Stomach (tissue), 4 donors: ENCODE measurements around the gene HIVEP1.

ENCODE experiments used
- EP300 ChIP-seq: sonication (generic); formaldehyde crosslinking; IDR thresholded peaks from one replicate; pipeline ENCODE4 v1.6.1; 2017; ENCODE audit warnings: antibody characterized with exemption
- POLR2A ChIP-seq, 4 donors: fragments of 450-650 bp; IDR thresholded peaks; one replicate each; pipeline ENCODE4 v1.6.1; 2016; ENCODE audit warnings: antibody characterized with exemption in 4 of 4, control low read depth in 2 of 4, mild to moderate bottlenecking in 1 of 4, moderate library complexity in 1 of 4
- POLR2AphosphoS5 ChIP-seq, 3 donors: sonication (generic); formaldehyde crosslinking; IDR thresholded peaks; one replicate each; pipeline ENCODE4 v1.6.1; 2016; ENCODE audit warnings: antibody characterized with exemption in 3 of 3
- TF ChIP-seq, protein P1 (sequence below), 7 experiments: fragments of 450-650 bp in 4 of 7; fragments of 200-600 bp in 3 of 7; sonication (generic) in 3 of 7; IDR thresholded peaks; one replicate each; pipeline ENCODE4 v1.5.1; 2016 to 2019; ENCODE audit warnings: antibody characterized with exemption in 7 of 7, control low read depth in 2 of 7, mild to moderate bottlenecking in 1 of 7

DNA sequence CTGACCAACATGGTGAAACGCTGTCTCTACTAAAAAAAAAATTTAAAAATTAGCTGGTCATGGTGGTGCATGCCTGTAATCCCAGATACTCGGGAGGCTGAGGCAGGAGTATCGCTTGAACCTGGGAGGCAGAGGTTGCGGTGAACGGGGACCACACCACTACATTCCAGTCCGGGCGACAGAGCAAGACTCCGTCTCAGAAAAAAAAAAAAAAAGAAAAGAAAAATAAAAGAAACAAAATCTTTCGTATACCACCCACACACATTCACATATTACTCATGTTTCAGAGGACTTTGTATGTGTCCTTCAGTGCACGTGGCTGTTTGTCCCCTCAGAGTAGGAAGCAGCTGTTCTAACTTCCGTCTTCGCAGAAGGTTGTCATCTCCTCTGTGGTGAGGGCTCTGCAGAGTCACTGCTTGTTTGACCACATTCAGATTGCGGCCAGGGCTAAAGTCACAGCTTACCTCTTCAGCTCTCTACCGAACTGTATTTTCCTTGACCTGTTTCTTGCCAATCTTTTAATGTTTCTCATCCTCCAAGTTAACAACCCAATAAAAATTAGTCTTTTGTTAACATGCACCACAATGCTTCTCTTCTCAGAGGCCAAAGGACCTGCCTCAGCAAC is 36.6 kb upstream of the HIVEP1 start:
- TF ChIP-seq, protein P1, sequence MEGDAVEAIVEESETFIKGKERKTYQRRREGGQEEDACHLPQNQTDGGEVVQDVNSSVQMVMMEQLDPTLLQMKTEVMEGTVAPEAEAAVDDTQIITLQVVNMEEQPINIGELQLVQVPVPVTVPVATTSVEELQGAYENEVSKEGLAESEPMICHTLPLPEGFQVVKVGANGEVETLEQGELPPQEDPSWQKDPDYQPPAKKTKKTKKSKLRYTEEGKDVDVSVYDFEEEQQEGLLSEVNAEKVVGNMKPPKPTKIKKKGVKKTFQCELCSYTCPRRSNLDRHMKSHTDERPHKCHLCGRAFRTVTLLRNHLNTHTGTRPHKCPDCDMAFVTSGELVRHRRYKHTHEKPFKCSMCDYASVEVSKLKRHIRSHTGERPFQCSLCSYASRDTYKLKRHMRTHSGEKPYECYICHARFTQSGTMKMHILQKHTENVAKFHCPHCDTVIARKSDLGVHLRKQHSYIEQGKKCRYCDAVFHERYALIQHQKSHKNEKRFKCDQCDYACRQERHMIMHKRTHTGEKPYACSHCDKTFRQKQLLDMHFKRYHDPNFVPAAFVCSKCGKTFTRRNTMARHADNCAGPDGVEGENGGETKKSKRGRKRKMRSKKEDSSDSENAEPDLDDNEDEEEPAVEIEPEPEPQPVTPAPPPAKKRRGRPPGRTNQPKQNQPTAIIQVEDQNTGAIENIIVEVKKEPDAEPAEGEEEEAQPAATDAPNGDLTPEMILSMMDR (IDR thresholded peaks at IDR 0.05): no peak
- TF ChIP-seq POLR2A (IDR thresholded peaks at IDR 0.05) (no peak), EP300 (no peak), POLR2AphosphoS5 (IDR thresholded peaks at IDR 0.05) (no peak)
